MM.1S (cell line): ENCODE data around the gene NCAM2.

ENCODE experiments used
- DNase-seq: peaks from one replicate; pipeline ENCODE4 v3.0.0-alpha.2; 2015
- H2AFZ ChIP-seq: fragments of 300-600 bp; sonication (generic); 2 replicates; pipeline ENCODE4 v1.6.0; 2016; ENCODE audit warnings: antibody characterized with exemption, low read length
- H3F3A ChIP-seq: fragments of 300-600 bp; sonication (generic); 2 replicates; pipeline ENCODE4 v1.6.1; 2016; ENCODE audit warnings: mild to moderate bottlenecking, antibody characterized with exemption, low read length, moderate library complexity, mixed read lengths; ENCODE audit not compliant: insufficient read depth
- H3K27ac ChIP-seq: fragments of 300-600 bp; sonication (generic); 2 replicates; pipeline ENCODE4 v1.5.1; 2016; ENCODE audit warnings: mild to moderate bottlenecking, low read length
- H3K27me3 ChIP-seq: fragments of 300-600 bp; sonication (generic); replicated peaks from 2 replicates; pipeline ENCODE4 v1.6.0; 2016; ENCODE audit warnings: low read length; ENCODE audit not compliant: insufficient read depth
- H3K36me3 ChIP-seq: fragments of 300-600 bp; sonication (generic); replicated peaks from 2 replicates; pipeline ENCODE4 v1.6.1; 2016; ENCODE audit warnings: mild to moderate bottlenecking, low read length, mixed read lengths; ENCODE audit not compliant: insufficient read depth
- H3K4me1 ChIP-seq: fragments of 300-600 bp; sonication (generic); 2 replicates; pipeline ENCODE4 v1.6.1; 2016; ENCODE audit warnings: low read length, mixed read lengths
- H3K4me2 ChIP-seq: fragments of 300-600 bp; sonication (generic); 2 replicates; pipeline ENCODE4 v1.6.0; 2016; ENCODE audit warnings: low read depth, low read length
- H3K4me3 ChIP-seq: fragments of 300-600 bp; sonication (generic); 2 replicates; pipeline ENCODE4 v1.5.1; 2016; ENCODE audit warnings: low read length, mixed read lengths
- H3K79me2 ChIP-seq: fragments of 300-600 bp; sonication (generic); 2 replicates; pipeline ENCODE4 v1.6.1; 2016; ENCODE audit warnings: mixed run types, low read length, mixed read lengths
- H3K9ac ChIP-seq: fragments of 300-600 bp; sonication (generic); 2 replicates; pipeline ENCODE4 v1.6.1; 2016; ENCODE audit warnings: low read length, mixed read lengths
- H3K9me2 ChIP-seq: fragments of 300-600 bp; sonication (generic); replicated peaks from 2 replicates; pipeline ENCODE4 v1.6.1; 2016; ENCODE audit warnings: mild to moderate bottlenecking, low read length, mixed read lengths; ENCODE audit not compliant: insufficient read depth
- H3K9me3 ChIP-seq: fragments of 300-600 bp; sonication (generic); replicated peaks from 2 replicates; pipeline ENCODE4 v1.6.1; 2016; ENCODE audit warnings: mild to moderate bottlenecking, low read length, mixed read lengths; ENCODE audit not compliant: insufficient read depth
- H4K20me1 ChIP-seq: fragments of 300-600 bp; sonication (generic); 2 replicates; pipeline ENCODE4 v1.6.1; 2016; ENCODE audit warnings: mild to moderate bottlenecking, low read length, moderate library complexity, mixed read lengths; ENCODE audit not compliant: insufficient read depth
- EZH2 ChIP-seq: fragments of 300-600 bp; sonication (generic); optimal IDR thresholded peaks from 2 replicates; pipeline ENCODE3; 2017; ENCODE audit warnings: low read depth, mild to moderate bottlenecking, antibody characterized with exemption, low read length, mixed read lengths
- EZH2phosphoT487 ChIP-seq: fragments of 300-600 bp; sonication (generic); IDR thresholded peaks from 2 replicates; pipeline ENCODE4 v1.6.1; 2018; ENCODE audit warnings: antibody characterized with exemption, low read length
- TF ChIP-seq, protein P1 (sequence below): fragments of 300-600 bp; sonication (generic); IDR thresholded peaks from 2 replicates; pipeline ENCODE4 v1.5.1; 2016; ENCODE audit warnings: antibody characterized with exemption, low read length, mixed read lengths

NCAM2 gene

DNA sequence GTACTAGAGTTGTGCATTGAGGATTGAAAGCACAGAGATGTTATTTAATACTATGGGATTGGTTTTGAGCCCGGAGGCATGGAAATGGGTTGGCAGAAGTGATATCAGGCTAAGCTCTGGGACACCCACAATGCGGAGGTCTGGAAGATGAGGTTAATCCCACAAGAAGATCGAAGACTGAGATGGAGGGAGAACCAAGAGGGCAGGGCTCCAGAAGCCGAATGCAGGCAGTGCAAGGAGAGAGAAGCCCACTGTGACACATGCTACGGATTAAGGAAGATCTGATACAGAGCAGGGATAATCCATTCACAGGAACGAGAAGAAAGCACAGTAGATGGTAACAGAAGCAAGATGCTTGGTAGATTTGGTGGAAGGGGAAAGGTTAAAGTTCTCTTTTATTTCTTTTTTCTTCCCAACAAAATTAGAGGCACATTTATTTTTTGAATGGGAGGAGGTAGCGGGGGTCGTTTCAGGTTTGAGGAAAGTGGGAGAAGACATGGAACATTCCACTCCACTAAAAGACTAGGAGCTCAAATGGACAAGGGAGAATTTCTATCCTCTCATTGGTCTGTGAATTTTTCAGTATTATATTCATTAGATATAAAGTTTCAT, 113.2 kb downstream of the NCAM2 start:
- Histone ChIP-seq H3K9me3 (no peaks in the 10 kb centered on the region), H3K4me2 (no peak overlapping the region), H3K9me2 (no peaks in the 10 kb centered on the region), H3K27ac (no peak overlapping the region), H3K4me3 (no peak overlapping the region), H3K9ac (no peak overlapping the region), H3F3A (no peaks in the 10 kb centered on the region), H3K27me3 (no peaks in the 10 kb centered on the region), H3K79me2 (no peaks in the 10 kb centered on the region), H3K36me3 (no peaks in the 10 kb centered on the region), H3K4me1 (no peaks in the 10 kb centered on the region), H2AFZ (no peak overlapping the region), H4K20me1 (no peaks in the 10 kb centered on the region)
- DNase-seq = no peak
- TF ChIP-seq EZH2phosphoT487 = no peak
- TF ChIP-seq EZH2 = no peak
- TF ChIP-seq, protein P1, sequence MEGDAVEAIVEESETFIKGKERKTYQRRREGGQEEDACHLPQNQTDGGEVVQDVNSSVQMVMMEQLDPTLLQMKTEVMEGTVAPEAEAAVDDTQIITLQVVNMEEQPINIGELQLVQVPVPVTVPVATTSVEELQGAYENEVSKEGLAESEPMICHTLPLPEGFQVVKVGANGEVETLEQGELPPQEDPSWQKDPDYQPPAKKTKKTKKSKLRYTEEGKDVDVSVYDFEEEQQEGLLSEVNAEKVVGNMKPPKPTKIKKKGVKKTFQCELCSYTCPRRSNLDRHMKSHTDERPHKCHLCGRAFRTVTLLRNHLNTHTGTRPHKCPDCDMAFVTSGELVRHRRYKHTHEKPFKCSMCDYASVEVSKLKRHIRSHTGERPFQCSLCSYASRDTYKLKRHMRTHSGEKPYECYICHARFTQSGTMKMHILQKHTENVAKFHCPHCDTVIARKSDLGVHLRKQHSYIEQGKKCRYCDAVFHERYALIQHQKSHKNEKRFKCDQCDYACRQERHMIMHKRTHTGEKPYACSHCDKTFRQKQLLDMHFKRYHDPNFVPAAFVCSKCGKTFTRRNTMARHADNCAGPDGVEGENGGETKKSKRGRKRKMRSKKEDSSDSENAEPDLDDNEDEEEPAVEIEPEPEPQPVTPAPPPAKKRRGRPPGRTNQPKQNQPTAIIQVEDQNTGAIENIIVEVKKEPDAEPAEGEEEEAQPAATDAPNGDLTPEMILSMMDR = no peak

DNA sequence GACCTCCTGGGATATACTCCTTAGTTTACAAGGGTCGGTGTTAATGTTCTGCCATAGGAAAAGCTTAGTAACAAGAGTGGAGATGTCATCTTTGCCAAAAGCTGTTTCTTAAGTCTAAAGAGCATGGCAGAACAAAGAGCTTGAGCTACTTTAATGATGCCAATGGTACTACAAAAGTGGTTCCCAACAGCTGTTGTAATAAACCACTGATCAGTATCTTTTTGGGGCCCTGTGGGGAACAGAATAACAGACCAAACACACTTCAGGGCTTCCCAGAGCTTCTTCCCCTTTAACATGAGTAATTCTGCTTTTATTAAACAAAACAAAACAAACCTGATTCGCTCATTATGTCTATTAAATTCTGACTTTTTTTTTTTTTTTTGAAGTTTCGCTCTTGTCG, 116.3 kb downstream of the NCAM2 start:
- no peaks in the 10 kb centered on the region for H3K9me2 ChIP-seq
- no peak overlapping the region for H3K9ac ChIP-seq
- H3K4me2 ChIP-seq = no peak overlapping the region
- H3K4me1 ChIP-seq = no peaks in the 10 kb centered on the region
- no peaks in the 10 kb centered on the region for H4K20me1 ChIP-seq
- H2AFZ ChIP-seq = no peak overlapping the region
- no peaks in the 10 kb centered on the region for H3K27me3 ChIP-seq
- no peak for DNase-seq
- no peaks in the 10 kb centered on the region for H3F3A ChIP-seq
- no peak overlapping the region for H3K4me3 ChIP-seq
- H3K36me3 ChIP-seq = no peaks in the 10 kb centered on the region
- H3K27ac ChIP-seq = no peak overlapping the region
- H3K79me2 ChIP-seq = no peaks in the 10 kb centered on the region
- TF ChIP-seq, protein P1 = no peak
- TF ChIP-seq EZH2 (no peak), EZH2phosphoT487 (no peak)
- H3K9me3 ChIP-seq = no peaks in the 10 kb centered on the region

DNA sequence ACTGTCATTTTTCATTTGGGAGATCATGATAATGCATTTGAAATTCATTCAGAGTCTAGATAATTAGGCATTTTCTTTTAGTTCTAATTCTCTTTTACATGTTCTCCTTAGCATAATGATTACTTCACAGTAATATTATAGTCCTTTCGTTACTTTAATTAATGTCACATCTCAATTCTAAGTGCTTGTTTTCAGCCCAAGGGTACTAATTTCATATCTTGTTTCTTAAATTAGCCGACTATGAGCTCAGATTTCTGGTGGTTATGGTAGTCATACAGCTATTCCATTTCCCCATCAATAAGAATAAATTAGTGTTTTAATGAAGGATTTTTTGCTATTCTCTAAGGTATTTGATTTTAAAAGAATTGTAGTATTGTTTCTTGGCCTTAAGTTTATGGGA, 120.9 kb downstream of the NCAM2 start:
- Histone ChIP-seq H3K36me3 (no peaks in the 10 kb centered on the region), H3K79me2 (no peaks in the 10 kb centered on the region), H3K4me1 (no peaks in the 10 kb centered on the region), H3K9me3 (no peaks in the 10 kb centered on the region), H3F3A (no peaks in the 10 kb centered on the region), H3K4me3 (no peak overlapping the region), H3K4me2 (no peak overlapping the region), H3K27ac (no peak overlapping the region), H3K9ac (no peak overlapping the region), H2AFZ (no peak overlapping the region), H4K20me1 (no peaks in the 10 kb centered on the region), H3K27me3 (no peaks in the 10 kb centered on the region), H3K9me2 (no peaks in the 10 kb centered on the region)
- DNase-seq = no peak
- TF ChIP-seq EZH2phosphoT487 (no peak), EZH2 (no peak)
- TF ChIP-seq, protein P1 = no peak
